A673 (cell line): ENCODE results near the gene GFPT1. TPM values are rescaled to one million over a fixed set of nuclear protein-coding genes. Genes with fewer than 3 reads are reported as not detected.

Experiments used
- BruUV-seq: library from RNA; stranded (reverse); fragments of 400-500 nt; replicated peaks from 2 replicates; lab custom pipeline; 2021; lab: Mats Ljungman, UMichigan
- CTCF ChIA-PET: fragments of 300-600 bp; sonication (Branson Sonifier 250); formaldehyde crosslinking; loops from one replicate; lab custom pipeline; 2022; ENCODE audit warnings: antibody characterized with exemption; lab: Charles Lee
- POLR2A ChIA-PET: fragments of 300-600 bp; sonication (Branson Sonifier 250); formaldehyde crosslinking; loops from one replicate; lab custom pipeline; 2022; ENCODE audit warnings: antibody characterized with exemption; ENCODE audit not compliant: low non-redundant PET; lab: Charles Lee
- DNase-seq: peaks from one replicate; pipeline ENCODE4 v3.0.0-alpha.2; 2015; ENCODE audit warnings: low spot score
- H3K27ac ChIP-seq: fragments of 200-600 bp; sonication (generic); 2 replicates; pipeline ENCODE4 v1.5.1; 2016; ENCODE audit warnings: mixed run types, low read depth, mild to moderate bottlenecking, mixed read lengths, antibody characterized with exemption, low read length; ENCODE audit not compliant: poor library complexity, severe bottlenecking
- H3K27me3 ChIP-seq: fragments of 200-600 bp; sonication (generic); replicated peaks from 2 replicates; pipeline ENCODE4 v1.6.1; 2017; ENCODE audit warnings: mixed run types, low read depth, mild to moderate bottlenecking, mixed read lengths, antibody characterized with exemption, low read length; ENCODE audit not compliant: insufficient read depth, poor library complexity
- H3K36me3 ChIP-seq: fragments of 200-600 bp; sonication (generic); 2 replicates; pipeline ENCODE4 v1.6.1; 2016; ENCODE audit warnings: mixed run types, mild to moderate bottlenecking, mixed read lengths, antibody characterized with exemption, low read length; ENCODE audit not compliant: insufficient read depth, poor library complexity, severe bottlenecking
- H3K4me1 ChIP-seq: fragments of 200-600 bp; sonication (generic); 2 replicates; pipeline ENCODE4 v1.6.1; 2017; ENCODE audit warnings: mixed run types, mild to moderate bottlenecking, mixed read lengths, antibody characterized with exemption, low read length; ENCODE audit not compliant: insufficient read depth, poor library complexity, severe bottlenecking
- H3K4me3 ChIP-seq: fragments of 200-600 bp; sonication (generic); 2 replicates; pipeline ENCODE4 v1.5.1; 2016; ENCODE audit warnings: low read depth, mixed run types, mild to moderate bottlenecking, mixed read lengths, low read length; ENCODE audit not compliant: poor library complexity, severe bottlenecking
- H3K9me3 ChIP-seq: fragments of 200-600 bp; sonication (generic); 2 replicates; pipeline ENCODE4 v1.6.1; 2016; ENCODE audit warnings: mixed run types, low read depth, mild to moderate bottlenecking, mixed read lengths, antibody characterized with exemption, low read length; ENCODE audit not compliant: poor library complexity, severe bottlenecking
- CTCF ChIP-seq: fragments of 300-800, 200-600 bp; sonication (generic); conservative IDR thresholded peaks from 2 replicates; pipeline ENCODE4 v1.5.1; 2017; ENCODE audit warnings: low read depth, mild to moderate bottlenecking, antibody characterized with exemption, low read length, moderate library complexity, mixed read lengths
- EZH2 ChIP-seq: fragments of 200-600 bp; sonication (generic); IDR thresholded peaks from 2 replicates; pipeline ENCODE4 v1.6.1; 2017; ENCODE audit warnings: borderline replicate concordance, low read depth, mild to moderate bottlenecking, mixed read lengths, antibody characterized with exemption, low read length; ENCODE audit not compliant: poor library complexity, severe bottlenecking
- intact Hi-C: fragments of 100-400 bp; cut with micrococcal nuclease; formaldehyde crosslinking; loops from one replicate; pipeline ENCODE4 v1.10.0; 2022; ENCODE audit not compliant: unreplicated experiment
- total RNA-seq: library from RNA; stranded (reverse); gene quantifications from 2 replicates; pipeline ENCODE4 v1.2.3, GENCODE V29; 2021

The GFPT1 gene
- total RNA-seq, 1 experiment from 2014 or later: 53.0 TPM

GRCh38 chr2:69304656-69305055 lies 82.4 kb downstream of the GFPT1 start:
- intact Hi-C loops: loop anchor here (10.0 kb wide), 1 partner anchor 840 kb away; the partner anchor contains the start of genes APLF and FBXO48
- no peak for DNase-seq
- BruUV-seq: no TSS peak
- Histone ChIP-seq H3K4me1 (peaks cover 6% of the 10 kb centered on the region), H3K27me3 (no peaks in the 10 kb centered on the region), H3K9me3 (peaks cover 4% of the 10 kb centered on the region), H3K27ac (no peak overlapping the region), H3K4me3 (no peak overlapping the region), H3K36me3 (no peaks in the 10 kb centered on the region)
- ChIA-PET CTCF (no interaction called here), POLR2A (no interaction called here)
- no peak for TF ChIP-seq EZH2
- TF ChIP-seq CTCF: no peak

- H3K9me3 ChIP-seq: peaks cover 4% of the 10 kb centered on the region
- H3K4me1 ChIP-seq: peaks cover 6% of the 10 kb centered on the region
- no peak for DNase-seq
- no peak overlapping the region for H3K27ac ChIP-seq
- no peaks in the 10 kb centered on the region for H3K27me3 ChIP-seq
- intact Hi-C loops: loop anchor here (10.0 kb wide), 1 partner anchor 836 kb away; the partner anchor contains the start of genes APLF and FBXO48
- no TSS peak for BruUV-seq
- no peaks in the 10 kb centered on the region for H3K36me3 ChIP-seq
- POLR2A ChIA-PET: no interaction called here
- no peak overlapping the region for H3K4me3 ChIP-seq
- TF ChIP-seq CTCF (no peak), EZH2 (no peak)
- CTCF ChIA-PET: no interaction called here
Observed at GRCh38 chr2:69300650-69301049, 86.4 kb downstream of the GFPT1 start.

GRCh38 chr2:69299772-69300516 lies 87.1 kb downstream of the GFPT1 start:
- no peak for DNase-seq
- POLR2A ChIA-PET: no interaction called here
- intact Hi-C loops: loop anchor here (10.0 kb wide), 1 partner anchor 835 kb away; the partner anchor contains the start of genes APLF and FBXO48

More at GRCh38 chr2:69299772-69300516, 87.1 kb downstream of the GFPT1 start:
- H3K4me1 ChIP-seq: peaks cover 6% of the 10 kb centered on the region
- CTCF ChIA-PET: no interaction called here
- no TSS peak for BruUV-seq
- no peaks in the 10 kb centered on the region for H3K27me3 ChIP-seq
- no peak overlapping the region for H3K4me3 ChIP-seq
- no peaks in the 10 kb centered on the region for H3K36me3 ChIP-seq
- TF ChIP-seq EZH2: no peak
- peaks cover 4% of the 10 kb centered on the region for H3K9me3 ChIP-seq
- no peak overlapping the region for H3K27ac ChIP-seq
